B cell (primary cell): ENCODE data around the gene GRK3. TPM values are rescaled to one million over a fixed set of nuclear protein-coding genes. Genes with fewer than 3 reads are reported as not detected.

Experiments
- polyA plus RNA-seq: library from polyadenylated mRNA; depleted of rRNA; stranded (reverse); fragments of >200 nt; gene quantifications from 2 replicates; pipeline ENCODE4 v1.2.3, GENCODE V29; 2012
- small RNA-seq: library from RNA; depleted of rRNA; stranded (forward); fragments of <200 nt; gene quantifications from one replicate; pipeline ENCODE3, GENCODE V24; 2012; ENCODE audit warnings: low replicate concordance, low read depth; ENCODE audit not compliant: insufficient read length
- total RNA-seq, 2 donors: library from RNA; stranded (reverse); fragments of 120-200 nt in 1 of 2; gene quantifications; 1 replicate in 1 of 2; 2 replicates in 1 of 2; pipeline versions ENCODE4 v1.2.3 to v1.2.4, GENCODE V29; 2013 to 2022

The GRK3 gene
- total and polyA plus RNA-seq, 2 donors (not counting 1 experiment from before 2014, with no cell fraction given), result 17.6 to 61.0 TPM

Small RNA genes within 50 kb of the gene (small RNA-seq; reads per million reads assigned to genes)
- not detected for gene RNA5SP494

Other genes with a start within 250 kb of the GRK3 start
- 0.15 TPM in 1 of 2 replicates, not detected in the other for gene MYO18B, start 177.5 kb downstream of the GRK3 start, total RNA-seq
- gene MYO18B, start 177.5 kb downstream of the GRK3 start, polyA plus RNA-seq, result 0.01 TPM in 1 of 2 replicates, not detected in the other